Measurements from ENCODE around the gene MISP3. TPM values are rescaled to one million over a fixed set of nuclear protein-coding genes. Genes with fewer than 3 reads are reported as not detected.

The MISP3 gene
- total and polyA plus RNA-seq, 9 donors: 0.28 to 13.9 (median 0.79) TPM

- WGBS, 3 donors: 12 to 19% (median 15%) methylated on average over 15 of the region's 15 CpGs
- Histone ChIP-seq H3K4me3 (no peak overlapping the region), H3K36me3 (no peaks in the 10 kb centered on the region), H3K27me3 (no peaks in the 10 kb centered on the region), H3K27ac (no peak overlapping the region), H3K4me1 (ENCODE audit: insufficient read depth) (peaks cover 4% of the 10 kb centered on the region), H3K9me3 (no peaks in the 10 kb centered on the region)
- intact Hi-C loops (cut with DNase I): no loop called here
- TF ChIP-seq POLR2A (IDR thresholded peaks at IDR 0.05): no peak
- TF ChIP-seq EP300 (IDR thresholded peaks at IDR 0.05): no peak
- no peak for TF ChIP-seq CTCF (IDR thresholded peaks at IDR 0.05)
- DNase-seq: no peak
Observed at GRCh38 chr19:14059093-14059480, 13.5 kb upstream of the MISP3 start.

- WGBS, 3 donors: 50 to 56% (median 54%) methylated on average over 8 of the region's 8 CpGs
- H3K9me3 ChIP-seq: no peaks in the 10 kb centered on the region
- no peak overlapping the region for H3K4me3 ChIP-seq
- no peaks in the 10 kb centered on the region for H3K27me3 ChIP-seq
- H3K36me3 ChIP-seq: no peaks in the 10 kb centered on the region
- H3K27ac ChIP-seq: no peak overlapping the region
- H3K4me1 ChIP-seq (ENCODE audit: insufficient read depth): peaks cover 4% of the 10 kb centered on the region
- no peak for DNase-seq
- intact Hi-C loops (cut with DNase I): loop anchor here in 1 of 4 donors (10.0 kb wide), 1 partner anchor 465 kb away; no protein-coding TSS in a partner anchor
- TF ChIP-seq POLR2A (IDR thresholded peaks at IDR 0.05): no peak
- TF ChIP-seq EP300 (IDR thresholded peaks at IDR 0.05): no peak
- TF ChIP-seq CTCF (IDR thresholded peaks at IDR 0.05): no peak
Observed at GRCh38 chr19:14059652-14060155, 12.9 kb upstream of the MISP3 start.

DNA sequence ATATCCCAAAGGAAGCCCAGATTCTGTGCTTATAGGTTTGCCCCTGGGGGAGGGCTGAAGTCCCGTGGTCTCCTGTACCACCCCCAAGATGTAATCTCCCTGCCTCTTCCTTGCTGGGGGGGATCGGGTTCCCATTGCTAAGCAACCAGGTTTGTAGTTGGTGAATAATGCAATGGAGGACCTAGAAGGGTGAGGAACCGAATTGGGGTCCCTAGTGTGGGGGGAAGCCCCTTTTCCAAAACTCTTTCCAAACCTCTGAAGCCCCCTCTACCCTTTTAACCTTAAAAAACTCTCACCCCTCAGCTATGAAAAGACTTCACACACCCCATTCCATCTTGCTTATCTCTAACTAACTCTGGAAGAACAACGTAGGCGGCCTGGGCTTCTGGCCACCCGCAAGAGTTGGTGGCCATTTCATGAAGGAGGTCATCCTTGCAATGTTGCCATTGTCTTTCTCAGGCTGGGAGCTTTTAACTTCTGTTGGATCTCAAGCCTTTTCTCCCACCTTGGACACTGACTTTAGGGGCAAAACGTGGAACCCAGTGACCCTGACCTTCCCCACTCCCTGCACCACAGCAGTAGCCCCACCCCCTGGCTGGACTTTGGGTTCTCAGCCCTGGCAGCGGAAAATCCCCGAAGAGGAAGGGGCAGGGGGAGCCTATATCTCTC lies 11.4 kb upstream of the MISP3 start:
- H3K4me3 ChIP-seq: no peak overlapping the region

More for the DNA sequence above, 11.4 kb upstream of the MISP3 start:
- TF ChIP-seq EP300 (IDR thresholded peaks at IDR 0.05) (no peak), CTCF (IDR thresholded peaks at IDR 0.05) (no peak), POLR2A (IDR thresholded peaks at IDR 0.05) (no peak)
- H3K9me3 ChIP-seq: no peaks in the 10 kb centered on the region
- no peaks in the 10 kb centered on the region for H3K27me3 ChIP-seq
- no peak overlapping the region for H3K27ac ChIP-seq
- H3K36me3 ChIP-seq: no peaks in the 10 kb centered on the region
- no peak for DNase-seq
- H3K4me1 ChIP-seq (ENCODE audit: insufficient read depth): peaks cover 4% of the 10 kb centered on the region
- intact Hi-C loops (cut with DNase I): loop anchor here in 1 of 4 donors (10.0 kb wide), 1 partner anchor 466 kb away; no protein-coding TSS in a partner anchor
- 41 to 44% (median 42%) methylated on average over 9 of the region's 9 CpGs for WGBS, 3 donors
